K562 (cell line): ENCODE data around the gene RHOC. TPM values are rescaled to one million over a fixed set of nuclear protein-coding genes. Genes with fewer than 3 reads are reported as not detected.

ENCODE experiments used
- CC2D1A ChIP-seq: fragments of 450-650 bp; IDR thresholded peaks from 2 replicates; pipeline ENCODE4 v1.6.1; 2017; ENCODE audit warnings: mild to moderate bottlenecking
- DEAF1 ChIP-seq: fragments of 450-650 bp; formaldehyde crosslinking; IDR thresholded peaks from 2 replicates; pipeline ENCODE4 v1.4.0; 2020; ENCODE audit warnings: mild to moderate bottlenecking, moderate library complexity
- ETS1 ChIP-seq: conservative IDR thresholded peaks from 2 replicates; pipeline ENCODE4 v1.6.1; 2011; ENCODE audit warnings: low read depth, mild to moderate bottlenecking, low read length; ENCODE audit not compliant: control insufficient read depth
- JUN ChIP-seq, 2 experiments: sonication (generic) in 1 of 2; formaldehyde crosslinking in 1 of 2; IDR thresholded peaks; 2 replicates each; pipeline versions ENCODE4 v1.6.1 to v1.8.0; 2012 to 2022; ENCODE audit warnings: borderline replicate concordance in 2 of 2, mild to moderate bottlenecking in 2 of 2, improper control_type of control experiment in 1 of 2, low read depth in 1 of 2, low read length in 1 of 2, missing genetic modification reagents in 1 of 2
- MIER1 ChIP-seq: fragments of 450-650 bp; IDR thresholded peaks from 2 replicates; pipeline ENCODE4 v1.6.1; 2016; ENCODE audit warnings: antibody characterized with exemption, mild to moderate bottlenecking, low read depth
- PPARD ChIP-seq: fragments of 250-450 bp; sonication (Bioruptor Pico); IDR thresholded peaks from 2 replicates; pipeline ENCODE4 v1.8.0; 2022; ENCODE audit warnings: inconsistent platforms, mild to moderate bottlenecking, moderate library complexity
- PTTG1 ChIP-seq: fragments of 450-650 bp; IDR thresholded peaks from 2 replicates; pipeline ENCODE4 v1.6.1; 2016; ENCODE audit warnings: low read depth, mild to moderate bottlenecking, missing genetic modification characterization, missing compliant biosample characterization
- RAD21 ChIP-seq, 2 experiments: fragments of 250-450 bp in 1 of 2; fragments of 450-650 bp in 1 of 2; sonication (Bioruptor Pico) in 1 of 2; formaldehyde crosslinking in 1 of 2; IDR thresholded peaks in 1 of 2; conservative IDR thresholded peaks in 1 of 2; 2 replicates each; pipeline versions ENCODE4 v1.4.0 to v1.8.0; 2020 to 2022; ENCODE audit warnings: mild to moderate bottlenecking in 2 of 2, moderate library complexity in 1 of 2
- THRAP3 ChIP-seq: fragments of 450-650 bp; IDR thresholded peaks from 2 replicates; pipeline ENCODE4 v1.6.1; 2016; ENCODE audit warnings: mild to moderate bottlenecking, inconsistent platforms, borderline replicate concordance
- TOE1 ChIP-seq, 2 experiments: fragments of 450-650 bp in 1 of 2; sonication (generic) in 1 of 2; formaldehyde crosslinking in 1 of 2; IDR thresholded peaks; 2 replicates each; pipeline versions ENCODE4 v1.7.1 to v1.8.0; 2016 to 2022; ENCODE audit warnings: borderline replicate concordance in 2 of 2, mild to moderate bottlenecking in 2 of 2, antibody characterized with exemption in 1 of 2, inconsistent platforms in 1 of 2, low read depth in 1 of 2, missing genetic modification reagents in 1 of 2, moderate library complexity in 1 of 2
- XRCC5 ChIP-seq: fragments of 200-400 bp; formaldehyde crosslinking; IDR thresholded peaks from 2 replicates; pipeline ENCODE4 v1.6.1; 2017; ENCODE audit warnings: low read depth, mild to moderate bottlenecking, low read length
- ZBTB1 ChIP-seq: sonication (generic); formaldehyde crosslinking; IDR thresholded peaks from 2 replicates; pipeline ENCODE4 v1.8.1; 2023; ENCODE audit warnings: missing genetic modification reagents, low read depth, mild to moderate bottlenecking, borderline replicate concordance
- ZBTB2 ChIP-seq: fragments of 450-650 bp; IDR thresholded peaks from 2 replicates; pipeline ENCODE4 v1.6.1; 2016; ENCODE audit warnings: antibody characterized with exemption
- ZFP30 ChIP-seq: fragments of 250-450 bp; sonication (Bioruptor Pico); IDR thresholded peaks from 2 replicates; pipeline ENCODE4 v1.8.0; 2022; ENCODE audit warnings: moderate library complexity, mild to moderate bottlenecking, inconsistent platforms, borderline replicate concordance
- ZNF311 ChIP-seq: fragments of 250-450 bp; sonication (Bioruptor Pico); IDR thresholded peaks from 2 replicates; pipeline ENCODE4 v1.4.0; 2020; ENCODE audit warnings: mild to moderate bottlenecking, moderate library complexity
- ZNF561 ChIP-seq: fragments of 450-650 bp; formaldehyde crosslinking; conservative IDR thresholded peaks from 2 replicates; pipeline ENCODE4 v1.4.0; 2020; ENCODE audit warnings: mild to moderate bottlenecking, moderate library complexity
- ZNF583 ChIP-seq: fragments of 250-450 bp; sonication (Bioruptor Pico); IDR thresholded peaks from 2 replicates; pipeline ENCODE4 v1.4.0; 2020
- ZNF707 ChIP-seq: fragments of 250-450 bp; sonication (Bioruptor Pico); conservative IDR thresholded peaks from 2 replicates; pipeline ENCODE4 v1.8.0; 2022; ENCODE audit warnings: inconsistent platforms, mild to moderate bottlenecking, moderate library complexity
- polyA plus RNA-seq, 8 experiments: library from polyadenylated mRNA; depleted of rRNA in 4 of 8; stranded (reverse) in 5 of 8; unstranded in 3 of 8; fragments of >200 nt; fragmentation: Nextera tagmentation in 2 of 8; fragmentation: Illumina TruSeq in 1 of 8; extraction: Ambion mirVana in 2 of 8; extraction: Trizol in 1 of 8; gene quantifications; 2 replicates each; pipeline versions ENCODE4 v1.2.1 to v1.2.3, GENCODE V29; 2011 to 2014; ENCODE audit warnings: inconsistent platforms in 1 of 8, missing spikeins in 1 of 8
- total RNA-seq, 7 experiments: library from RNA; depleted of rRNA in 6 of 7; stranded (reverse); fragments of >200 nt in 6 of 7; fragmentation: Illumina TruSeq in 2 of 7; extraction: Trizol in 2 of 7; gene quantifications; 2 replicates each; pipeline versions ENCODE4 v1.2.1 to v1.2.3, GENCODE V29; 2011 to 2021; ENCODE audit warnings: low replicate concordance in 1 of 7
- TF ChIP-seq, protein P1 (sequence below): fragments of 200-800 bp; sonication (Bioruptor generic); IDR thresholded peaks from 2 replicates; pipeline ENCODE4 v1.6.1; 2017; ENCODE audit warnings: missing genetic modification characterization, missing compliant biosample characterization

Gene RHOC
- total and polyA plus RNA-seq, 9 of the 15 experiments (the other 6 are each of a cell fraction or from before 2014, with no cell fraction given), result 35.2 to 364 (median 204) TPM

GRCh38 chr1:112716133-112716720, 9.3 kb upstream of the RHOC start (continued):
- TF ChIP-seq DEAF1 (CRISPR knock-in tag), result peak; percentile 99
- peak; percentile 91 for TF ChIP-seq XRCC5
- no peak for TF ChIP-seq ETS1
- no peak for TF ChIP-seq ZNF583
- TF ChIP-seq ZBTB2, result no peak
- TF ChIP-seq TOE1 (IDR thresholded peaks at IDR 0.05; ENCODE audit: borderline replicate concordance), result no peak
- TF ChIP-seq TOE1 (CRISPR knock-in tag; IDR thresholded peaks at IDR 0.05; ENCODE audit: borderline replicate concordance, low read depth), result no peak
- TF ChIP-seq JUN (IDR thresholded peaks at IDR 0.05; ENCODE audit: borderline replicate concordance, low read depth, low read length), result peak; percentile 12; the same call in 1 of the 2 replicates
- 0 out of 2 replicates have a peak, but pooled peaks have one; percentile 62 for TF ChIP-seq JUN (CRISPR knock-in tag; IDR thresholded peaks at IDR 0.05; ENCODE audit: borderline replicate concordance)
- no peak for TF ChIP-seq ZNF311 (CRISPR knock-in tag)
- no peak for TF ChIP-seq ZBTB1 (CRISPR knock-in tag)
- no peak for TF ChIP-seq PPARD (CRISPR knock-in tag)
- TF ChIP-seq ZFP30 (CRISPR knock-in tag), result no peak
- TF ChIP-seq, protein P1, sequence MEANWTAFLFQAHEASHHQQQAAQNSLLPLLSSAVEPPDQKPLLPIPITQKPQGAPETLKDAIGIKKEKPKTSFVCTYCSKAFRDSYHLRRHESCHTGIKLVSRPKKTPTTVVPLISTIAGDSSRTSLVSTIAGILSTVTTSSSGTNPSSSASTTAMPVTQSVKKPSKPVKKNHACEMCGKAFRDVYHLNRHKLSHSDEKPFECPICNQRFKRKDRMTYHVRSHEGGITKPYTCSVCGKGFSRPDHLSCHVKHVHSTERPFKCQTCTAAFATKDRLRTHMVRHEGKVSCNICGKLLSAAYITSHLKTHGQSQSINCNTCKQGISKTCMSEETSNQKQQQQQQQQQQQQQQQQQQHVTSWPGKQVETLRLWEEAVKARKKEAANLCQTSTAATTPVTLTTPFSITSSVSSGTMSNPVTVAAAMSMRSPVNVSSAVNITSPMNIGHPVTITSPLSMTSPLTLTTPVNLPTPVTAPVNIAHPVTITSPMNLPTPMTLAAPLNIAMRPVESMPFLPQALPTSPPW (CRISPR knock-in tag), result peak; percentile 27; the same call in 1 of the 2 replicates
- TF ChIP-seq ZNF561 (CRISPR knock-in tag), result no peak
- TF ChIP-seq CC2D1A, result peak; percentile 89
- no peak for TF ChIP-seq MIER1
- peak; percentile 99 for TF ChIP-seq RAD21 (CRISPR knock-in tag; conservative IDR thresholded peaks at IDR 0.05 in 1 of 2, IDR thresholded peaks at IDR 0.05 in 1 of 2)
- 0 out of 2 replicates have a peak, but pooled peaks have one; percentile 82 for TF ChIP-seq THRAP3
- TF ChIP-seq ZNF707 (CRISPR knock-in tag), result no peak
- TF ChIP-seq PTTG1 (tag), result no peak
